Measurements from ENCODE around the gene CC2D2B.

DNA sequence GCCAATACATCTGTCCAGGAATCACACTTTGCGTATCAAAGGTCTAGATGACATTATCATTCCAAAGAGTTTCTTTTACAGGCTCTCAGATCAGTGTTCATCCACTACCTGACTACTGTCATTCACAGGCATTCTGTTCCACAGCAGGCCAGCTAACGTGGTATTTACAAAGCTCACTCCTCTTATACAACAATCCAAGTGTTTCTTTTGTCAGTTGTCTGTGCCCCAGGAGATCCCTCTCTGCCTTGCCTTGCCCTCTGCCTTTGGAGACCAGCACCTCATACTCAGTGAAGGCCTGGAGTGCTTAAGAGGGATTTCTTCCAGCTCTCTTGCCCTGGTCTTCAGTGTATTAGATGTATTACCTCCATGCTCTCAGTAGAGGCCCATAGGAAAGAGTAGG, 34.6 kb upstream of the CC2D2B start:
- TF ChIP-seq, protein P1, sequence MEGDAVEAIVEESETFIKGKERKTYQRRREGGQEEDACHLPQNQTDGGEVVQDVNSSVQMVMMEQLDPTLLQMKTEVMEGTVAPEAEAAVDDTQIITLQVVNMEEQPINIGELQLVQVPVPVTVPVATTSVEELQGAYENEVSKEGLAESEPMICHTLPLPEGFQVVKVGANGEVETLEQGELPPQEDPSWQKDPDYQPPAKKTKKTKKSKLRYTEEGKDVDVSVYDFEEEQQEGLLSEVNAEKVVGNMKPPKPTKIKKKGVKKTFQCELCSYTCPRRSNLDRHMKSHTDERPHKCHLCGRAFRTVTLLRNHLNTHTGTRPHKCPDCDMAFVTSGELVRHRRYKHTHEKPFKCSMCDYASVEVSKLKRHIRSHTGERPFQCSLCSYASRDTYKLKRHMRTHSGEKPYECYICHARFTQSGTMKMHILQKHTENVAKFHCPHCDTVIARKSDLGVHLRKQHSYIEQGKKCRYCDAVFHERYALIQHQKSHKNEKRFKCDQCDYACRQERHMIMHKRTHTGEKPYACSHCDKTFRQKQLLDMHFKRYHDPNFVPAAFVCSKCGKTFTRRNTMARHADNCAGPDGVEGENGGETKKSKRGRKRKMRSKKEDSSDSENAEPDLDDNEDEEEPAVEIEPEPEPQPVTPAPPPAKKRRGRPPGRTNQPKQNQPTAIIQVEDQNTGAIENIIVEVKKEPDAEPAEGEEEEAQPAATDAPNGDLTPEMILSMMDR (IDR thresholded peaks at IDR 0.05; ENCODE audit: low read depth, low read length, poor library complexity, severe bottlenecking) = no peak
- no peak for TF ChIP-seq EZH2phosphoT487 (IDR thresholded peaks at IDR 0.05; ENCODE audit: borderline replicate concordance, low read length)

All from DOHH2 (cell line).